Limb (tissue), 2 donors: ENCODE data around the gene ALOX5.

Source experiments
- DNase-seq, 2 donors: peaks; one replicate each; pipeline ENCODE4 v3.0.0-alpha.2; 2016; ENCODE audit errors: extremely low spot score in 2 of 2

ALOX5 gene

DNA sequence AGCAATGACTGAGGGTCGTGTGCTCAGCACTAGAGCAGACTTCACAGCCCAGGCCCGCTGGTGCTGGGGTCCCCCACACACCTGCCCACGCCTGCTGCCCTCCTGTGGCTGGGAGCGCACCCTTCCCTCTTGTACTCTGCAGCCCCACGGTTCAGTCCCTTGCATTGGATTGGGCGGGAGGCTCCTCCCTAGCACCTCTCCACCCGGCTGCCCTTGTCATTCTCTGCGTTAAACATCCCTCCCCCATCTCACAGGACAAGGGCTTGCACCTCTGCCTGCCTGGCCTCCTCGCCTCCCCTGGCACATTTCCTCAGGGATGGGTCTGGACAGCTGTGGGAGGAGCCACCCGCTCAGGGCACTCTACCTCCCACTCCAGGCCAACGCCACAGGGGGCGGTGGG lies 68.6 kb downstream of the ALOX5 start:
- DNase-seq = peak in 1 of 2 donors; percentile 26

DNA sequence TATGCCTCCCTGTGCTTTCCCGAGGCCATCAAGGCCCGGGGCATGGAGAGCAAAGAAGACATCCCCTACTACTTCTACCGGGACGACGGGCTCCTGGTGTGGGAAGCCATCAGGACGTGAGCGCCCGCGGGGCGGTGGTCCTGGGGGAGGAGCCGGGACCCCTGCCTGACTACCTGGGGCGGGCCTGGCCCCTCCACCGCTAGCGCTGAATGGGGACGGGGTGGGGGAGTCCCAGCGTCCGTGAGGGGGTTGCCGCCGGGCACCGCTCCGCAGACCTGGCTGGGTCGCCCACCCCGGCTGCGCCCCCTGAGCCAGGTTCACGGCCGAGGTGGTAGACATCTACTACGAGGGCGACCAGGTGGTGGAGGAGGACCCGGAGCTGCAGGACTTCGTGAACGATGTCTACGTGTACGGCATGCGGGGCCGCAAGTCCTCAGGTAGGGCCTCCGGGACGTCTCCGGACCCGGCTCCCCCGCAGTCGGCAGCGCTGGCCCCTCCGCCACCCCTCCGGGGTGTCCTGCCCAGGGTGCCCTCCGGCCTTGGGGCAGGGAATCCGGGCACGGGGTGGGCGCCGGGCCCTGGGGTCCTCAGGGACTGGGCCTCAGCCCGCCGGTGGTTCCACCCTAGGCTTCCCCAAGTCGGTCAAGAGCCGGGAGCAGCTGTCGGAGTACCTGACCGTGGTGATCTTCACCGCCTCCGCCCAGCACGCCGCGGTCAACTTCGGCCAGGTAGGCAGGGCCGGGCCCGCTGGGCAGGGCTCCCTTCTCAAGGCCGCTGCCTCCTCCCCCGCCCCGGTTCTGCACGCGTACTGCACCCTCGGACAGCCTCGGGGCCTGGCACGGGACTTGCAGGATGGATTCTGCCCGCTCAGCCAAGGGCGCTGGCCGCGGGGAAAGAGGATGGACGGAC lies 69.3 kb downstream of the ALOX5 start:
- DNase-seq = peak in 1 of 2 donors; percentile 28

DNA sequence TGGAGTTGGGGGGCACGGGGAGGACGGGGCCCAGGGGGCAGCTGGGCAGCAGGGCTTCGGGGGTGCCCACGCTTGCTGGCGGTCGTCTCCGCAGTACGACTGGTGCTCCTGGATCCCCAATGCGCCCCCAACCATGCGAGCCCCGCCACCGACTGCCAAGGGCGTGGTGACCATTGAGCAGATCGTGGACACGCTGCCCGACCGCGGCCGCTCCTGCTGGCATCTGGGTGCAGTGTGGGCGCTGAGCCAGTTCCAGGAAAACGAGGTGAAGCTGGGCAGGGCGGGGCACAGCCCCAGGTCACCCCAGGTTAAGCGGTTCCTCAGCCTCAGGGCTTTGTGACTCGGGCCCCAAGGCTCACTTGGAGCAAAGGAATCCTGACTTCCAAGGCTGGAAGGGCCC lies 70.0 kb downstream of the ALOX5 start:
- DNase-seq = peak in 1 of 2 donors; percentile 23

DNA sequence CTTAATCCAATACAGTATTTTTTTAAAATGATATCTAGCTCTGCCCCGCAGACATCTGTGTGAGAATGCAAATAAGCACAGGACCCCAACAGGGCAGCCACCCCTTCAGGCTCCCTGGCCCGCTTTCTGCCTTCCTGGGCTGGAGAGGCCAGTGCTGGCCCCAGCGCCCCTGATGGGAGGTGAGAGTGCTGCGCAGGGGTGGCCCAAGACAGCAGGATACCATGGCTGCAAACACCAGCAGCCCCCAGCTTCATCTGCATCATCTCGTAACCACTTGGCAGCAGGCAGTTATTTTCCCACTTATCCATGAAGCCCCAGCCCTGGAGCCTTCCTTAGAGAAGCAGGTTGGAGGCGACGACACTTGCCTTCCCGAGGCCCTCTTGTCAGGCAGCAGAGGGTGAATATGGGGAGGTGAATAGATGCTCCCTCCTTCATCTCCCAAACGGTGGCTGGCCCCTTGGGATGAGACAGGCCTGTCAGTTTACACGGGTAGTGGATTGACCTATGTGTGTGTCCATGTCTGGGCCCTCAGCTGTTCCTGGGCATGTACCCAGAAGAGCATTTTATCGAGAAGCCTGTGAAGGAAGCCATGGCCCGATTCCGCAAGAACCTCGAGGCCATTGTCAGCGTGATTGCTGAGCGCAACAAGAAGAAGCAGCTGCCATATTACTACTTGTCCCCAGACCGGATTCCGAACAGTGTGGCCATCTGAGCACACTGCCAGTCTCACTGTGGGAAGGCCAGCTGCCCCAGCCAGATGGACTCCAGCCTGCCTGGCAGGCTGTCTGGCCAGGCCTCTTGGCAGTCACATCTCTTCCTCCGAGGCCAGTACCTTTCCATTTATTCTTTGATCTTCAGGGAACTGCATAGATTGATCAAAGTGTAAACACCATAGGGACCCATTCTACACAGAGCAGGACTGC lies 71.2 kb downstream of the ALOX5 start:
- DNase-seq = no peak

DNA sequence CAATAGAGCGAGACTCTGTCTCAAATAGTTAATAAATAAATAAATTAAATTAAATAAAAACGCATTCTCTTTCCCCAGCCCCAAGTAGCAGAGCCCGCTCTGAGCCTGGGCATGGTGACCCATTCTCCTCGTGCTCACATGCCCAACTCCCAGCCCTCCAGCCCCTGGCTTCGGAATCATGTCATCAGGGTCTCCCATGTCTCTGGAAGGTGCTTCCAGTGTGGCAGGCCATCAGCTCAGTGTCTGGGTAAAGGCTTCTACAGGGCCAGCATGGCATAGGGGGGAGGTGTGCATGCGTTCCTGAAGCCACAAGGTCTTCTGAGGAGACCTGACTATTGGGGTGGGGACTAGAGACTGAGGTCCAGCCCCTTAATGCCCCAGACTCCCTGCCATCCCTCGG lies 72.8 kb downstream of the ALOX5 start:
- no peak for DNase-seq

DNA sequence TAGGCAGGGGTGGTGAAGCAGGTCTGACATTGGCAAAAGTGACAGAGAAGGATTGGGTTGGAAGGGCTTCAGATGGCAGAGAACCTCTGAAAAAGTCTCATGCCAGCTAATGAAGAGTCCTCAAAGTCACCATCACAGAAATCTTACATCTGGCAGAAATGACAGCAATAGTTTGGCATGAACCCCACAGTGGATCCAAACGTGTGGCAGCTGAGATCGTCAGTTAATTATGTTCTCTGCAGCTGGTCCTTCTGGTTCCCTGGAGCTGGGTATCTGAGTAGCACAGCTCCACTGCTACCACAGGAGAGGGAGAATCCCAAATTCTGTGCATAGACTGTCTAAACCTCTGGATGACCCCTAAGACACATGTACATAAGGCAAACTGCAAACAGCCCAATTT lies 73.4 kb downstream of the ALOX5 start:
- DNase-seq = no peak

DNA sequence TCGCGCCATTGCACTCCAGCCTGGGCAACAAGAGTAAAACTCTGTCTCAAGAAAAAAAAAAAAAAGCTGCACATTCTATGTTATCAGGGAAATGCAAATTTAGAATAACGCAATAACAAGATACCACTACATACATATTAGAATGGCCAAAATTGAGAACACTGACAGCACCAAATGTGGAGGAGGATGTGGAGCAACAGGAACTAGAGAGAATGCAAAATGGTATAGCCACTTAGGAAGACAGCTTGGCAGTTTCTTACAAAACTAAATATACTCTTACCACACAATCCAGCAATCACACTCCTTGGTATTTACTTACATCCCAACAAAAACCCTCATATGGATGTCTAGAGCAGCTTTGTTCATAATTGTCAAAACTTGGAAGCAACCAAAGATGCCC lies 76.8 kb downstream of the ALOX5 start:
- DNase-seq = no peak

DNA sequence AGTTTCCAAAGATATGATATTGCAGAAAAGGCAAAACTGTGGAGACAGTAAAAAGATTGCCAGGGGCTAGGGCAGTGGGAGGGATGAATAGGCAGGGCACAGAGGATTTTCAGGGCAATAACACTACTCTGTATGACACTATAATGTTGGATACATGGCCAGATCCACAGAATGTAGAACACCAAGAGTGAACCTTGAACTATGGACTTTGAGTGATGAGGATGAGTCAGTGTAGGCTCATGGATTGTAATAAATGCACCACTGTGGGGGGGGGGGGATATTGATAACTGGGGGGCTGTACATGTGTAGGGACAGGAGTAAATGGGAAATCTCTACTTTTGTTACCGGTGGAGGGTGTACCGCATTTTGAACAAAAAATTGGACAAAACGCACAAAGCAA lies 77.4 kb downstream of the ALOX5 start:
- DNase-seq = no peak

DNA sequence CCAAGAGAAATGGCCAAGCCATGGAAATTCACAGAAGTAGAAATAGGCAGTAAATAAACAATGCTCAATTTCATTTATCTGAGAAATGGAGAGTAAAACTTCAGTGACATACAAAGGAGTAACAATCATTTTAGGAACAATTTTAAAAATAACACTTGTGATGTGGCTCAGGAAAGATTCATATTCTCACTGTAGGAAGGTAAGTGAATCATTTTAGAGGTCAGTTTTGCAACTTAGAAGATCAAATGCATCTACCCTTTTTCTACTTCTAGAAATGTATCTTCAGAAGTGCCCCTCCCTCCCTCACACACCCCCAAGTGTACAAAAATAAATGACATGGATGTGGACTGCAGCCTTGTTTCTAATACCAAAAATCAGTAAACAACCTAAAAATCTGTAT lies 78.3 kb downstream of the ALOX5 start:
- DNase-seq = no peak

DNA sequence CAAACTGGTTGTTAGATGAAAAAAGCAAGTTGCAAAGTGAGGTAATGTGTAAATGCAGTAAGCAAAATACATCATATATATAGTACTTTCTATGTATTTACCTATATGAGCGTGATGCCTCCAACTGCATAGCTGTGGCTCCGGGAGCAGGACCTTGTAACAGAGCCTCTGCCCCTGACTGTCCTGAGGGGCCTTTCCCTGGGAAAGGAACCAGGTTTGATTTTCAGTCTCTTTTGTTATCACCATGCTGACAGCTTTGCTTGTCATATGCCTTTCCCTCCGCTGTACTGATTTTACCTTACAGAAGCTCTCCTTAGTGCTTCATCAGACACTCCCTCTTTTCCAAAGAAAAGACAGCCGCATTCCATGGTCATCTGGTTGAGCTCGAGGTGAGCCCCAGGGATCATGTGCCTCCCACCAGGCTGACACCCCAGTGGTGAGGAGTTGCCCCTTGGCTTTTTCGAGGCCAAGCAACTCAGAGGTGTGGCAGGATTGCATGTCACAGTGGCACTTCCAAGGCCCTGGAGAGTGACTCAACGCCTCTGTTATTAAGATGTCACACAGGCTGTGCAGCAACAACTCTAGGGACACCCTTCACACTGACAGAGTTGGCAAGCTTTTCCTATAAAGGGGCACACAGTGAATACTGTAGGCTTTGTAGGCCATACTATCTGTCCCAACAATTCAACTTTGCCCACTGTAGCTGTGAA lies 78.9 kb downstream of the ALOX5 start:
- DNase-seq = no peak

DNA sequence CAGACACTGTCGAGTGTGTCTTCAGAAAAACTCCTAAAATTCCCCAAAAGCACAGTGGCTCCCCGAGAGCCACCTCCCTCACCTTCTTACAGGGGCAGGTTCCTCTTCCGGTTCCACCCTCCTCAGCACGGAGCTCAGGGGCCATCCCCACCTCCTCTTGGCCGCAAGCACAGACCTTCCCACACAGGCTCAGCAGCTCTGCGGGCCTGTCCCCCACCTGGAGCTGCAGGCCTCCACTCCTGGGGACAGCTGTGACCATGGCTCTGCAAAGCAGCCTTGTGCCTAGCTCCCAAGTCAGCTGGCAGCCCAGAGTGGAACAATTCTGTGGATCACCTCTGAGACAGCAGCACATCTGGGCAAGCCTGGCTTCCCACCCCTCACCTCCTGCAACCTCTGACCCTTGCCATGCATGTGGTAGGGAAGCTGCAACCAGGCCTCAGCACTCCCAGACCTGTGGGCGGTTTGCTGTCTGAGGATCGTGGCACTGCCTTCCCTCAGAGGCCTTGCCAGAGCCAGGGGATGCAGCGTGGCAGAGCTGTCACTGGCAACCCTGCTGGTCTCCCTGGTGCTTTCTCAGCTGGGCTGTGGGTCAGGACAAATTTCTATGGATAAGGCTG lies 79.7 kb downstream of the ALOX5 start:
- no peak for DNase-seq

DNA sequence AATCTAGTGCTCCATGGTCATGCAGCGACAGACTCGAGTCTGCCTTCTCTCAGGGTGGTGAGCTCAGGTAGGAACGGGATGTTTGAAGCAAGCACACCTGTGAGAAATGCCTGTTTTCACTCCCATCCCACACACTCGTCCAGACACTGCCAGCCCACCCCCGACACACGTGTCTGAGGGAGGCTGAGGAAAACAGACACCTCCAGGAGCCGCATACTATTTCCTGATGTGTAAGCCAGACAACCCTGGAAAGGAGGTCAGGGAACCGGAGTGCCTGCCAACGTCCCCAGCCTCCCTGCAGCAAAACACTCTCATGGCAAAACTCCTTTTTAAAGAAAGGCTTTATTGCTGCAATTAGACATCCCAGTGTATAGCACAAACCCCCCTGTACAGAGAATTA lies 80.2 kb downstream of the ALOX5 start:
- DNase-seq = no peak

DNA sequence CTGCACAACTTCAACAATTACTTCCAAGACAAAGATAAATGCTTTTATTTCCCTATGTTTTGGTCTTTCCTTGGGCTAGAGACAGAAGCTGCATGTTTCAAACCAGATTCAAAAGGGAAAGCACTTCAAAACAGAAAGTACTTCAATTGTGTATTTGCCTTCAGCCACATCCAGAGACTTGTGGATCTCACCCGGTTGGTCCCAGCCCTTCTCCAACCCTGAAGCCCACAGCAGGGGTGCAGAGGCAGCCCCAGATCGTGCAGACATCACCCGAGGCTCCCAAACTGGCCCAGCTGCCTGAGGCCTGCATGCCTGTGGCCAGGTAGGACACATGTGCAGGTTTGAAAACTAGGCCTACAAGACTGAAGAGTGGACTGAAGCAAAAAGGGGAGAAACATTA lies 80.8 kb downstream of the ALOX5 start:
- DNase-seq = no peak

DNA sequence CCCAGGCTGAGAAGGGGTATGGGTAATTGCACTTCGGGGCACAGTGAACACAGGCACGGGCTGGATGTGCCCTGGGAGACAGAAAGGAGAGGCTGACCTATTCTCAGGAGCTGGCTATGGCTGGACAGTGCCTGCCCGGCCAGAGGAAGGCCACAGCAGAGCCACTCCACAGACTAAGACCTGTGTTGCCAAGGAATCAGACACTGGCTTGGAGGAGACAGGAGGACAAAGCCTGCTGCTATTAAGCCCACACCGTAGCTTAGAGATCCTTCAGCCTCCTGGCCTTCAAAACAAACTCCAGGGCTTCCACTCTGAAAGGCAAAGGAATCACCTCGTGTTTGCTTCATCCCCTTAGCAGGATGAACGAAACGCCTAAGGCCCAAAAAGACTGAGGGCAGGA lies 82.2 kb downstream of the ALOX5 start:
- DNase-seq = no peak

DNA sequence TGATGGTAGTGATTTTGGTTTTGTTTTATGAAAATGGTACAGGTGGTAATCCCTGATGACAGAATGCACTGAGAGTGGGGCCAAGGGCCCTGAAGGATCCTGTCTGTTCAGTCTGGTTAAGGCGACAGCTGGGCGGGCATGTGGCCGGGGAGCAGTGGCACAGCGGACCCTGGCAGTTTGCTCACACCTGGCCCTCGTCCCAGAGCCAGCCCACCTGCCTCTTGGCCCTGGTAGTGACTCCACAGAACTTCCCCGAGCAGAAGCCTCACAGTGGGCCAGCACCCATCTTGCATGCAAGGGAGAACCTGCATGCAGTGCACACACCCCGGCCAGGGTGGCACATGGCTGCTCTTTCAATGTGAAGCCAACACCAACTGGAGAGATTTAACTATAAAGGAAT lies 82.8 kb downstream of the ALOX5 start:
- DNase-seq = no peak

DNA sequence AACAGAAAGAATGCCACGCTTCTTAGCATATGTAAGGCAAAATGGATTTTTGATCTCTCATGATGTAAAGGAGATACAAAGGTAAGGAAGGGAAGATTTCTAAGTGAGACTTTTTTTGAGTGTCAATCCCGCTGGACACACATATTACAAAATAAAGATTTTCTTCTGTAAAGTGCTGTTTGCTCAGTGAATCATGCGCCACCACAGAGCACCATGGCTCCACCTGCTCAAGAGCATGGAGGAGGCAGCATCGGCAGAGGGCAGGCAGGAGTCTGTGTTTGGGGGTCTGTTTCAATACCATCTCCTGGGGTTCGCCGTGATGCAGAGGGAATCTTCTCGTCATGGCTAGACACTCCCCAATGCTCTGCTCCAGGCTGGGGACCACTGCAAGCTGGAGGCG lies 83.5 kb downstream of the ALOX5 start:
- no peak for DNase-seq

DNA sequence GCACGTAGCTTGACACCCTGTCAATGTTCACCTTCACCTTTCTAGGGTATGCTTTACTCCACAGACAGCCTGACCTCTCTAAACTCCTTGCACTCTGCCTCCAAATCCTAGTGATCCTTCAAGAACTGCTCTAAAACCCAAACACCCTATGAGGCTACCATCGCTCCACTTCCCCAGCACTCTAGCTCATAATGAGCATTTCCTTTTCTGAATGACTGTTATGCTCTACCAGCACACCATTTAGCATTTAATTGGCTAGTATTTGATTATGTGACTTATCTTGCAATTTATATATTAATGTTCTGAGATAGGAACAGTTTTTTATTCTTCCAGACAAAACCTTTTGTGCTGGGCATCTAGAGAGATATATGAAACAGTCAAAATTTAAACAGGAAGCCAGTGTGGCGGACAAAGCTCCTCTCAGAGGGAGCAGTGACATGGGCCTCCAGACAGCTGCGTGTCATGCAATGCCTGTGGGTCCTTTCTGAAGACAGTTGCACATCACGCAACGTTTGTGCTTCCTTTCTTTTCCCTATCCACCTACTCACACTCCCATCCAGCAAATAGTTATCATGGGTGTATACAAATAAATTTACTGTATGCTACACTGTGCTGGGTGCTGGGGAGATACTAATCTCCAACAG lies 86.3 kb downstream of the ALOX5 start:
- DNase-seq = no peak

DNA sequence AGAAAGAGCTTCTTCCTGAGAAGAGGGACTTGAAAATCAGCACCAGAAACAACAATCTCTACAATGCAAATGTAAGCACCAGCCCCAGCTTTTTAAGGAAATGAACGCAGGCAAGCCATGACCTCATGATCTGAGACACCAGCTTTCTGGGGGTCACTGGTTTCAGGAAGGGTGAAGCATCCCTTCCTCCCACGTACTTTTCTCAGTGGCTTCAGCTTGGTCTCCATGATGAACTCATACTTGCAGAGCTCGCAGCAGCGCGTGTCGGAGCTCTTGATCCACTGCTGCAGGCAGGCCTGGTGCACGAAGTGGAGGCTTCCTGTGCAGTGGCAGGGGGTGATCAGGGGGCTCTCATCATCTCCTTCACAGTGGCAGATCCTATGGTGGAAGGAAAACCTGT lies 87.0 kb downstream of the ALOX5 start:
- DNase-seq = no peak

DNA sequence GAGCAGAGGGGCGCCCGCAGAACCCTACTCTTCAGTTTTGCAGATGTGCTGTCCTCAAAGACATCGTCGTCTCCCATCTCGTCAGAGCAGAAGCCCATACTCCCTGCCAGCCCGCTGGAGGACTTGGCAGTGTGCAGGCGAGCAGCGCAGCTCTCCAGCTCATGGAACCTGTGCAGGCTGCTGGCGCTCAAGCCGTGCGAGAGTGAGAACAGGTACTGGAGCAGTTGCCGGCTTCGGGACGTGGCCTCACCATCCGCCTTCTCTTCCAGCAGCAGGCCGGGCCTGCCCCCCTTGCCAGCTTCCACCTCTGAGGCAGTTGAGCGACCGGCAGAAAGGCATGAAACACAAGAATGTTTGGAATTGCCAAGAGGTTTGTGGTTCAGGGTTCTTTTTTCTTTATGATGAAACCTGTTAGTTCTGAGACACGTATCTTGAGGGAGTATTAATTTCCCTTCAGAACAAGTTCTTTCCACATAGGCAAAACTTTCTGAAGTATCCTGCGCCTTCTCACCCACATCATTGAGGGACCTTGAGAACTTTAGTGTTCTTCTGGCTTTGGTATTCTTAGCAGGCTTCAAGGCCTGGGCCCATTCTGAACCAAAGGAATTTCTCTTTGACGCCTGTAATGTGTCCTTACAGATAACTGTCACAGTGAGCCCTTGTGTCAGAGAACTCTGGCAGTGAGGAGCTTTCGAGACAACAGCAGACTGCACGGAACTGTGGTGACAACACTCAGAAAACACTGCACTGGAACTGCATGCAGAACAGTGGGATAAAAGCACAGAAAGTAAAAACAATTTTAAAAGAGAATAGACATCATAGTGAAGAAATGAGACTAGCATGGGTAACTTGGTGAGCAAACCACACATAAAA lies 89.5 kb downstream of the ALOX5 start:
- no peak for DNase-seq
